Measurements from ENCODE around the gene FUT1.

DNA sequence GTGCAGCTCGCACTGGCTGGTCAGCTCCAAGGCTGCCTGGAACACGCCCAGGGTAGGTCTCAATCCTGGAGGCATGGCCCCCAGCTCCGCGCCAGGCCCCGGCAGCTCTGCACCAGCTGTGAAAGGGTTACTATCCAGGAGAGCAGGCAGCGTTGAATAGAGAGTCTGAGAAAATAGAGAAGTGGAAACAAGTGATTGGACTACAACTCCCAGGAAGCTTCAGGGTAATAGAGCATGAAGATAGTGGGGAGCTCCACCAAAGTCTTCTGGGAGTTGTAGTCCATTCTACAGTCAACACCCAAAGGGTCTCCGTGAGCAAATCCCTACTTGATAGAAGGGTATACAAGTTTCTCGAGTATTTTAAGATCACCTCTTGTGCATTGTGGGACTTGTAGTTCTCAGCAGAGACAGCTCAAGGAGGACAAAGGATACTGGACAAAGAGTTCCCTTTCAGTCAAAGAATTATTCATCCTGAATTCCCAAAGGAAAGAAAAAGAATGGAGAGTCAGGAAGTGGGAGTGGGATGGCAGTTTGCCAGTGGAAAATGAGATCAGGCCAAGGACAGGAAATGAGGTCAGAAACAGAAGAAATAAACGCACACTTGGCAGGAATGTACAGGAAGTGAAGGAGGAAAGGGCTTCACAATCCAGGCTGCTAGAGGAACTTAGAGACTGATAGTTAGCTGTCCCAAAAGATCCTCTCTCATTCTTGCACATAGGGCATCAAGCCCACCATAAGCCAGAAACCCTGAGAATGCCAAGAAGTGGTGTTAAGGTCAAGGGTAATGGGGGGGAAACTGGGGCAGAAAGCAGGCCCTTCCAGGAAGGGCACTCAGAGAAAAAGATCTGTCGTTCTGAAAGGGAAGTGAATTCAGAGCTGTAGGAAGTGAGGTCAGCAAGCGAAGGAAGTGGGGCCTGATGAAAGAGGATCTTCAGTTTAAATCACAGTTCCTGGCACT lies 27.4 kb downstream of the FUT1 start:
- TF ChIP-seq TP53 (CRISPR knock-in tag; IDR thresholded peaks at IDR 0.05) (no peak), CTCF (IDR thresholded peaks at IDR 0.05) (no peak), GRHL2 (CRISPR knock-in tag; IDR thresholded peaks at IDR 0.05; ENCODE audit: insufficient replicate concordance, severe bottlenecking) (no peak), ZSCAN18 (CRISPR knock-in tag; IDR thresholded peaks at IDR 0.05) (no peak), HMGXB4 (CRISPR knock-in tag; IDR thresholded peaks at IDR 0.05) (no peak)
